ENCODE data around the gene BRD3OS.
"Not testable (repeated sequence)": the region's sequence is repeated elsewhere in the genome, so short reads cannot be mapped to it uniquely, and the experiment has no call there.

Gene BRD3OS

GRCh38 chr9:134064711-134065110 is 39.4 kb downstream of the BRD3OS start:
- ATAC-seq (no peak), DNase-seq (no peak)

DNA sequence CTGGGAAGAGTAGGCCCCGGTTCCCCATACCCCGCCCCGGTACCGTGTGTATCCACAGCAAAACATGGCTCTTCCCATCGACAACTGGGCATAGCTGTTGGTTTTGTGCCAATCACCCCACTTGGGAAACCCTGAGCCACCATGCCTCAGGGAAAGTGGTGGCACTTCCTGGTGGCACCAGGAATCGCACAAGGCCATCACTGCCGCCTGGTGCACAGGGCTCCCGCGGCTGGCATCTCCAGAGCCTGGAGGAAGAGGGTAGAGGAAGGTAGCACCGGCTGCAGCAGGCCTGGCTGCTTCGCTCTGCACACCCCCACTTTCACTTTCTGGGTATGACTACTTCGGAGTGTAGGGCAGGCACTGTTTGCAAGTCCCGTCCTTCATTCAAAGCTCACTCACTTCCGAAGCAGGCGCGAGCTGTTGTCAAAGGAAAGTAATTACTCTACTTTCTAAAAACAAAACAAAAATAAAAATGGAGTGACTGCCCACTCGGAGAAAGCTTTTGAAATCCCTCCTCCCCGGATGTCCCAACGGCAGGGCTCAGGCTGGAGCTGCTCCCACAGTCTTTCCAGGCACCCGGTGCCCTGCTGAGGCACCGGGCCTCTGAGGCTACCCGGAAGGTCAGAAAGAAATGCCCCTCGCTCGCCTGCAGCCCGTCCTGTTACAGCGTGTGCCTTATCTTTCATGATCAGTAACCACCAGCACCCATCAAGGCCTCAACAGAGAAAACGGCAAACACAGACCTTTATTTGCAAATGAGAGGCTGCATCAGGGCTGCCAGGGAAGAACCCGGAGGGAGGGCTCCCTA is 40.5 kb downstream of the BRD3OS start:
- ATAC-seq (peak; percentile 56), DNase-seq (peak; percentile 68)

DNA sequence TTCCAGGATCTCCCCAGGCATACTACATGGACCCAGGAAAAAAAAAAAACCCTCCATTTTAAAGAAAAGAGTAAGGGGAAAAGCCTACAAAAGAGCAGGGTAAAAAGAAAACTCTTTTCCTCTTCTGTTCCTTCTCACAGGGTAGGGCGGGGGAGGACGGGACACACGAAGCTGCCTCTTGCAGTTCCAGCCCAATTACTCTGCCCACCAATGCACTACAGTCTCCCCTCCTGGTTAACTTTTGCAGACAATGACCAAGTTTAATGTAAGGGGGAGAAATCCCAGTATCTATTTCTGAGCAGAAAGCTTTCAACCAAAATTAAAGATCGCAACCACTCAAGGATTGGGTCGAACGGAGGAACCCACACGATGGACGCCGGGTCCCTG is 41.2 kb downstream of the BRD3OS start:
- no peak for ATAC-seq
- DNase-seq, result peak; percentile 28

DNA sequence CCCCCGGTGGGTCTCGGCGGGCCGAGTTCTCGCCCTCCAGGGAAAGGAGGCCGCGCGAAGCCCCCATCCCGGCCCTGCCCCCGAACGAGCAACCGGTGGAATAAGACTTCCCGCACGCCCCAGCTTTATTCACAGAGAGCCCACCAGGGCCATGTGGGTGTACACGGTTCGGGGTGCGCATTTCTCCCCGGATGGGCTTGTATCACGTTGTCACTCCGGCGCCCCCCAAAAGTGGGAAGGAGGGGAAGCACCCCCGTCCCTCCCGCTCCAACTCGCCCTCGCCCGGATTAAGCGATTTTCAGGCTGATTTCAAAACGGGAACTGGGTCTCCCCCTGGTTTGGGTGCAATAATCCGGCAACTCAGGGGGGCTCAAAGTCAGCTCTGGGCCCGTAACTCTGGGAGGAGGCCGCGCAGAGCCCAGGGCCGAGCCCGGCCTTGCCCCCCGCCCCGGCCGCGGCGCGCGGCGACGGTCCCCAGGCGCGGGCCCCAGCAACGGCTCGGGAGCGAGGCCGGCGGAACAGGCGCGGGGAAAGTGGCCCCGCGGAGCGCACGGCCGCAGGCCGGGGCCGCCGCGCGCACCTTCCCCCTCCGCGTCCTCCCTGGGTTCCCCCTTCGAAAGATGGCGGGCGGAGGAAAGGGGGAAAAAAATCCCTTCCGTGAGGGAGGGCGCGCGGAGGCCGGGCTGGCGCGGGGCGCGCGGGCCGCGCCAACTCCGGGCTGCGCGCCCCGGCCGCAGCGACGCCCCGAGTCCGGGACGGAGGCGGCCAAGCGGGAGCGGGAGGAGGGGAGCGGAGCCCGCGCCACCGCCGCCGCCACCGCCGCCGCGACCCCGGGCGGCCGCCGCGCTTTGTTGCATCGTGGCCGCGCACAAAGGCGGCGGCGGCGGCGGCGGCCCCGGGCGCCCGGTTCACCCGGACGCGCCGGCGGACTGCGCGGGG is 41.9 kb downstream of the BRD3OS start:
- DNase-seq (peak; percentile 54), ATAC-seq (no peak)

DNA sequence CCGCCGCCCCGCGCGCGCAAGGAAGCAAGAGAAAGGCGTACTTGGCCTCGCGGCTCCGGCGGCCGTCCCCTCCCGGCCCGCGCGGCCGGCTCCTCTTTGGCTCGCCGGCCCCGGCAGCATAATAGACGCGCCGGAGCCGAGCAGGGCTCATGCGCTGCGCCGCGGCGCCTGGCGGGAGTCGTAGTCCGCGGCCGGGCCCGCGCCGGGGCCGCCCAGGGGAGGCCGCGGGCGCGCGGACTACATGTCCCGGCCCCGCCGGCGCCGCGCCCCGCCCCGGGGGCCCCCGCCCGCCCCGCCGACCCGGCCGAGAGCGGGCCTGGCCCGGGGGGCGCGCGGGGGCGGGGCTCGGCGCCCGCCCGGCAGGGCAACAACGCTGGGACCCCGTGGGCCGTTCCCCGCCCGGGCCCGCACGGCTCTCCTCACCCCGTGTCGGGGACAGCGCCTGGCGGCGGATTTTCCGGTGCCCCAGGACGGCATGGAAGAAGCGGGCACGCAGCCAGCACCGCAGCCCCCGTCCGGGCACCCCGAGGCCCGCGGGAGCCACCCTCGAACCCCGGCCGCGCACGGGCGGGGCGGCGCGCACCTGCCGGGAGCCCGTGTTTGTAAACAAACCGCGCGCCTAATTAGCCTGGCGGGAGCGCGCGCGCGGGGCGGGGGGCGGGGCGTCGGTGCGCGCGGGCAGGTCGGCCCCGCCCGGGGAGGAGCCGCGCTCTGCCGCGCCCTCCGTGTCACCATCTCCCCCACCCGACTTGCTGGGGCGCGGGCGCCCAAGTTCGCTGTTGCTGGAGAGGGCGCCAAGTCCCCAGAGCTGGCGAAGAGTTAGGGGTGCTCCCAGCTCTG is 42.8 kb downstream of the BRD3OS start, which contains the start of gene BRD3:
TSS of gene BRD3 (minus strand) at position 123 of the 840 bp plus-strand sequence. CDS start 14,549 bp downstream, outside the sequence.
- peak; percentile 83 for DNase-seq
- ATAC-seq, result peak; percentile 94

DNA sequence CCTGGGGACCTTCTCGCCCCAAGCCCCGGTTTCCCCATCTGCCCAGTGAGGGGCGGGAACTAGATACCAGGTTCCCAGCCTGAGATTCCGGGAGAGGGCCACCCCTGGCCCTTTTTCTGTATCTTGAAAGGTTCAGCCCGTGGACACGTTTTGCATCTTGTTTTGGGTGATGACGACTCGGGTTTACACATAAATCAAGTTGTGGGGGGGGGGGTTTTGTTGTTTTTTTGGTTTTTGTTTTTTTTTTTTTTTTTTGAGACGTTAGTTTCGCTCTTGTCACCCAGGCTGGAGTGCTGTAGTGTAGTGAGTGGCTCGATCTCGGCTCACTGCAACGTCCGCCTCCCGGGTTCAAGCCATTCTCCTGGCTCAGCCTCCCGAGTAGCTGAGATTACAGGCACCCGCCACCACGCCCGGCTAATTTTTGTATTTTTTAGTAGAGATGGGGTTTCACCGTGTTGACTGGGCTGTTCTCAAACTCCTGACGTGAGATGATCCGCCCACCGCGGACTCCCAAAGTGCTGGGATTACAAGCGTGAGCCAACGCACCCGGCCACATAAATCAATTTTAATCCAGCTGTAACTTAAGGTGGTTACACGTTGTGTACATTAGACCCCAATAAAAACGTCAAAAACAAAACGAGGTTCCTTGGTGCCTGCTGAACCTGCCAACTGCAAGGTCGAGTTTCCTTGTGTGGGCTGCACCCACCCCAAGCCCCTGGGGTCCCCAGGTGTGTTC is 43.6 kb downstream of the BRD3OS start:
- DNase-seq (no peak), ATAC-seq (no peak)

DNA sequence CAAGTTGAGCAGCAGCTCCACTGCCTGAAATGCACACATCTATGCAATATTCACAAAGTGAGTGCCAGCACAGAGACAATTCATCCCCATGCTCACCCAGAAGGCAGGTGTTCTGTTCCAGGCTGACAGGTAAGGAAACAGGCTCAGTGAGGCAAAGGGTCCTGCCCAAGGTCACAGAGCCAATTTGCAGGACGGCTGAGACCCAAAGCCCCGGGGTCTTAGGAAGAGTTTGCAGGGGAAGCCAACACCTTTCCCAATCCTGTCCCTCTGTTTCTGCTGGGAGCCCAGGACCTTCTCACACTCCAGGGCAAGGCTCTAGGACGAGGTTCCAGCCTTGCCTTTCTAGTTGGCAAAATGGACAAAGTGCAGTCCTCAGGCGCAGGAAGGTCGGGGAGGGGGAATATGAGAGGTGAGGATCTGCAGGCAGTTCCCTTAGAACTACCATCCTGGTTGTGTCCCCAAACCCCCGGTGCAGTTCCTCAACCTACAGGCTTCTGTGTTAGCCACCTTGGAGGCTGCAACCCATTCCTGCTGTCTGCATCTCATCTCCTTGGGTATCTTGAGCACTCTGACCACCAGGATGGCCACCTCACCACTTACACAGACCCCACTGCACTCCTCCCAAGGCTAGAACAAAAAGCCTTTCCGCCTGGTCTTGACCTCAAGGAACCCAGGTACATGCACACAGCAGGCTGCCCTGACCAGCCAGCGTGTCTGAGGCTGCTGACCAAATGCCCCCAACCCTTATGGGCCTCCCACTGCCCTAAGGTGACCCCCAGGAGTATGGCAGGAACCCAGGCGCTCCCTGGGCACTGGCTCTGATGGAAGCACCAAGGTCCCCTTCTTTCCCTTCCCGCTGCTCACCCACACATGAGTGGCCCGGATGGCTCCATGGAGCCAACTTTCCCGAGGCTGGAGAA is 44.5 kb downstream of the BRD3OS start:
- no peak for ATAC-seq
- DNase-seq, result no peak

GRCh38 chr9:134071149-134071548 is 45.9 kb downstream of the BRD3OS start:
- no peak for DNase-seq
- ATAC-seq, result no peak

GRCh38 chr9:134072683-134073082 is 47.4 kb downstream of the BRD3OS start:
- DNase-seq, ATAC-seq: not testable (repeated sequence)

DNA sequence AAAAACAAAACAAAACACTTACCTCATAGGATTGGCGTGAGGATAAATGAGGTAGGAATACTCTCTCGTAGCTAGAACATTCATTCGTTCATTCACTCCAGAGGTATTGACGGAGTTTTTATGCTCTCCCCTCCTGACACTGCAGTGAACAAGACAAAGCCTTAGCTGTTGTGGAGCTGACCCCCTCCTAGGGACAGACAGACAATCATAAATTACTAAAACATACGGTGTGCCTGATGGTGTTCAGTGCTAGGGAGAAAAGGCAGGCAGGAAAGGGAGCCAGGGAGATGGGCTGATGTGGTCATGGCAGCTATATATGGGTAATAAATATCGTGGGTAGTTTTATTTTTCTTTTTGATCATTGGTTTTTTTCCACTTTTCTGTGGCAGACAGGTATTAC is 48.2 kb downstream of the BRD3OS start:
- no peak for ATAC-seq
- DNase-seq, result no peak

DNA sequence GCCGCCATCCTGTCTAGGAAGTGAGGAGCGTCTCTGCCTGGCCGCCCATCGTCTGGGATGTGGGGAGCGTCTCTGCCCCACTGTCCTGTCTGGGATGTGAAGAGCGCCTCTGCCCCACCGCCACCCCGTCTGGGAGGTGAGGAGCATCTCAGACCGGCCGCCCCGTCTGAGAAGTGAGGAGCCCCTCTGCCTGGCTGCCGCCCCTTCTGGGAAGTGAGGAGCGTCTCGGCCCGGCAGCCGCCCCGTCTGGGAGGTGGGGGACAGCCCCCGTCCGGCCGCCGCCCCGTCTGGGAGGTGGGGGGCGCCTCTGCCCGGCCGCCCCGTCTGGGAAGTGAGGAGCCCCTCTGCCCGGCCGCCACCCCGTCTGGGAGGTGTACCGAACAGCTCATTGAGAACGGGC is 50.4 kb downstream of the BRD3OS start:
- ATAC-seq, result not testable (repeated sequence)

GRCh38 chr9:134076644-134077043 is 51.4 kb downstream of the BRD3OS start:
- ATAC-seq, result no peak
- no peak for DNase-seq

More for the DNA sequence above, 50.4 kb downstream of the BRD3OS start:
- DNase-seq, result not testable (repeated sequence)
